CD4-positive, alpha-beta T cell treated with Interleukin-4 for 4 hours (primary cell): Measurements from ENCODE around the gene DOCK2.
"Not testable (repeated sequence)": the region's sequence is repeated elsewhere in the genome, so short reads cannot be mapped to it uniquely, and the experiment has no call there.

ENCODE experiments used
- DNase-seq: peaks from one replicate; pipeline ENCODE4 v3.0.0-alpha.2; 2020

DOCK2 gene

GRCh38 chr5:169723103-169723831, 86.2 kb downstream of the DOCK2 start:
- no peak for DNase-seq

DNA sequence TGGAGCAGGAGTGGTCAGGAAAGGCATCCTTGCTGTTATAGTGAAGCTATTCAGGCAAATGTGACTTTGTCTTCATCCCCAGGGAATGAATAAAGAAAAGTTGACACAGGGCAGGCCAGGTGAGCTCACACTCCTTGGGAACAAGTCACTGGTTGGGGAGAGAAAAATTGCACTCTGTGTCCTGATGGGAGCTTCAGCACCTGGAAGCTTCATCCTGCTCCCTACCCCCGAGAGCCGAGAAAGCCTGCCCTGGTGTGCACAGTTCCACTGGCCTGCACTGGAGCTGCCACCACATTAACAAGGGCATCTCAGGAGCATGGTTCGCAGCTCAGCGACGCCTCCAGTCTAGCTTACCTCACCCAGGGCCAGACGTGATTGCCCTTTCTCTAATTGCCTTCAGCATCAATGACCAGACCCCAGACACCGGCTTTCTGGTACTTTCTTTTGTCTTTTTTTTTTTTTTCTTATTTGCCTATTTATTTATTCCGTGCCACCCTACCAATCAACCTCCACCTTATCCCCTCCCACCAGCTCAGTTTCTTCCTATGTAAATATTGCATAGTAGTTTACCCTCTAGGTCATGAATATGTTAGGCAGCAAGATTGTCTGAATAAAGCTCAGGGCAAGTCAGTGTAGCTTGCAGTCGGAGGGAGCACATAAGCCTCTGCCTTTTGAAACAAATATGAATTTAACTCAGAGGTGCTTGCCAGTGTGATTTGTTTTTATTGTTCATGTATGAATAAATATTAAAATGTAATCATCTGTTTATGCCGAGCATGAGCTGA, 87.4 kb downstream of the DOCK2 start:
- DNase-seq, result no peak

- DNase-seq, result not testable (repeated sequence)
Measured at GRCh38 chr5:169725665-169726064, 88.6 kb downstream of the DOCK2 start.

- DNase-seq, result no peak
Measured at GRCh38 chr5:169728418-169728817, 91.3 kb downstream of the DOCK2 start.

DNA sequence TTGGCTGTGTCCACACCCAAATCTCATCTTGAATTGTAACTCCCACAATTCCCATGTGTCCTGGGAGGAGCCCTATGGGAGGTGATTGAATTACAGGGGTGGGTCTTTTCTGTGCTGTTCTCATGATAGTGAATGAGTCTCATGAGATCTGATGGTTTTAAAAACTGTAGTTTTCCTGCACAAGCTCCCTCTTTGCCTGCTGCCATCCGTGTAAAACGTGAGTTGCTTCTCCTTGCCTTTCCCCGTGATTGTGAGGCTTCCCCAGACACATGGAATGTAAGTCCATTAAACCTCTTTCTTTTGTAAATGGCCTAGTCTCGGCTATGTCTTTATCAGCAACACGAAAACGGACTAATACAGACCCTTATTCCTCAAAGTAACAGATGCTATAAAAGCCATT, 94.1 kb downstream of the DOCK2 start:
- DNase-seq, result no peak

DNA sequence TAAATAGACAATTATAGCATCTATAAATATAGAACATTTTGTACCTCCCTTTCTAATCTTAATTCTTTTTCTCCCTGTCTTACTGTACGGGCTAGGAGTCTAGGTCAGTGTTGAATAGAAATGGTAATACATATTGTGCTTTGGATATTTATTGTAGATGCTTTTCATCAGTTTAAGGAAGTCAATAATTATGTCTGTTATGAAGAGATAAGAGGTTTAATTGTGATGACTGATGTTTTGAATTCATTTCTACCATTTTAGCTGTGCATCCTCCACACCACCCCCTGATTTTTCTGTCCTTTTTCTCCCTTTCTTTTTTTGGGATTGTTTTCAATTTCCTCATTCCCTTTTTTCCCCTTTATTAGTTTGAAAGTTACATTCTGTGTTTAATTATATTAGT, 95.8 kb downstream of the DOCK2 start:
- DNase-seq, result no peak

- no peak for DNase-seq
Measured at GRCh38 chr5:169735913-169736312, 98.8 kb downstream of the DOCK2 start.

- DNase-seq, result no peak
Measured at GRCh38 chr5:169736653-169737052, 99.6 kb downstream of the DOCK2 start.

GRCh38 chr5:169740435-169740834, 103.4 kb downstream of the DOCK2 start:
- DNase-seq, result no peak

DNA sequence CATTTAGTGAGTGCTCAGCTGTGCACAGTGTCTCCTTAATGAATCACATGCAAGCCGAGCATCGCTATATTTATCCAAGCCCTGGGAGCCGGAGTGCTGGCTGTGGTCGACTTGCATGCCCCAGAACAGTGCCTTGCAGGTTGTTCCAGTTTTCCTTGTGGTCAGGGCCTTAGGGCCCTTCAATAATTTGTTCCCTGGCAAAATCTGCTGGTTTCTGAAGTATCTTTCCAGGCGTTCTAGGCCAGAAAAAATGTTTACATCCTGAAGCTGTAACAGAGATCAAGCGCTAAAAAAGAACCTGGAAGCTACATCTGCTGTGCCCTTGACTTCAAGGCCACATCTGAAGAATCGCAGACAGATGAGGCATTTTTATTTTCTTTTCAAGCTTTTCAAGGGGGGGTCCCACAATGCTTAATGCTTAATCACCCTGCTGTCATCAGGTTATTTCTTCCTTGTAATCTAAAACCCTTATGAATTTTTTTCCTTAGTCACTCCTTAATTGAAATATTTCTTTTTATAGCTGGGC, 105.8 kb downstream of the DOCK2 start:
- no peak for DNase-seq

- DNase-seq, result no peak
Measured at GRCh38 chr5:169744336-169744735, 107.3 kb downstream of the DOCK2 start.

- no peak for DNase-seq
Measured at GRCh38 chr5:169745441-169746146, 108.5 kb downstream of the DOCK2 start.

DNA sequence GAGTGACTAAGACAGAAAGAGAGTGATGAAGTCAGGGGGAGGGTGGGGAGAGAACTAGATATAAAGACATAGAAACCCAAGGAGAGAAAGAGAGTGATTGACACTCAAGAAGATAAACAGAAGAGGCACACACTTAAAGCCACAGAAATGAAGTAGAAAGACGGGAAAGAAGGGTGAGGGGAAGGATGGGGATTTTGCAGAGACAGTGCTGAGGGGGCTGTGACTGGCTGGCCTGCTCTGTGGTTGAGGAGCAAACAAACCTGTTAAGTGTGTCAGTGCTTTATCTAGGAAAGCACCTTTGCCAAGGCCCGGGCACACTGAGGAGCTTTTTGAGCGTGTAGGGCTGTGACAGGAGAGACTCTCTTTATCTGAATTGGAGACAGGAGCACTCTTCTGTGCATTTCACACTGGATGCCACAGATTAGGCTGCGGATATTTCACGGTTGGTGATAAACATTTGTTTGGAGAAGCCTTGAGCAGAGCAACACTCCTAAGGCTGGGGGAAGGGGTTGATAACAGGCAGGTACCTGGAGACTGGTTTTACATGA, 109.1 kb downstream of the DOCK2 start:
- no peak for DNase-seq

DNA sequence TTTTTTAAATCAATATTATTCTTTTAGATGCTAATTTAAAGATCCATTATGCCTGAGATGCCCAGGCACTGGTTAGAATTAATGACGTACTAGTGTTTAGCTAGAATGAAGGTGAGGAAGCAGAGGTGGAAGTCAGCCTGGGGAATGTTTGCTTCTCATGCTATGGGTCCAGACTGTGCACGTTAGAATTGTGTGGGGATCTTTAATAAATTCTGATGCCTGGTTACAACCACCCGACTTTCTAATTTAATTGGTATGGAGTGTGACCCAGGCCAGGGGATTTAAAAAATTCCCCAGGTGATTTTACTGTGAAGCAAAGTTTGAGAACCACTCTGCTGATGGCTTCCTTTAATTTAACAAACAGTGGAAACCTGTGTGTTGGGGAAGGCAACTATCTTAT, 111.1 kb downstream of the DOCK2 start:
- no peak for DNase-seq

DNA sequence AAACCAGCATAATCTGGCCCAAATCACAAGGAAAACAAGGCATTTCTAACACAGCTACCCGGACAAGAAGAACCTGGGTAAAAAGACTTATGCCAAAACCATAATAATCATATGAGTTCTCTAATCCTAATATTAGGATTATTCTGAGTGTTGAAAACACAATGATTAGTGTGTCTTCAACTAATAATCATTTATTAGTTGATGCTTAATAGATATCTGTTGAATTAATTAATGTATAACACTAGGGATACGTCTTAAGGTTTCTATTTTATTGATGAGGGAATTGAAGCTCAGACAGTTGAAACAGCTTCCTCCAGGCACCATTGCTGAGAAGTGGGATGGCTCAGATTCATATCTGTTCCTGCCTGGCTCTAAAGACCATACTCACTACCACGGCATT, 112.2 kb downstream of the DOCK2 start:
- no peak for DNase-seq

- no peak for DNase-seq
Measured at GRCh38 chr5:169751490-169751889, 114.4 kb downstream of the DOCK2 start.

GRCh38 chr5:169752566-169752965, 115.5 kb downstream of the DOCK2 start:
- not testable (repeated sequence) for DNase-seq

DNA sequence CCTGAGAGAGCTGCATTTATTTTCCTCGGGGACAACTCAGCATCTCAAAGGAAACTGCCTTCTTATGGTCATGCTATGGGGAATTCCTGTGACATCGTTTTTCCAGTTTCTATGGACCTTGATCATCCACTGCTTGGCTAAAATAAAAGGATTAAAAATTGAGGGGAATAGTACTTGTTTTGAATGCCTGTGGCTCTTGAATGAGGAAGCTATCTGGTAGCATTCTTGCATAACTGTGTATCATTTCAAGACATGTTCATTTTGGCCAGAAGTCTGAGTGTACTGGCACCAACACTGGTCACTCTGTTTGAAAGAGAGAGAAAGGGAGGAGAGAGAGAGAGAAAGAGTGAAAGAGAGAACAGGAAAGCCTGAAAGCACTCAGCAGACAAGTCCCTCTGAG, 116.7 kb downstream of the DOCK2 start:
- DNase-seq, result no peak

DNA sequence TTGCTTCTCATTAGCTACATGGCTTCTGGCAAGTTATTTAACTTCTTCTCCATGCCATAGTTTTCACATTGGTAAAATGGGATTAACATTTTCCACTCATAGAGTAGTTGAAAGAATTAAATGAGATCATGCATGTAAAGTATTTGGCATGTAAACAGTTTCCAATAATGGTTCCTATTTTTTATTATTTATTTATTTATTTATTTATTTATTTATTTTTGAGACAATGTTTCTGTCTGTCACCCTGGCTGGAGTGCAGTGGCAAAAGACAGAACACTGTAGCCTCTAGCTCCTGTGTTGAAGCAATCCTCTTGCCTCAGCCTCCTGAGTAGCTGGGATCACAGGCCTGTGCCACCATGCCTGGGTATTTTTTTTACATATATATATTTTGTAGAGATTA, 117.7 kb downstream of the DOCK2 start:
- no peak for DNase-seq

- no peak for DNase-seq
Measured at GRCh38 chr5:169756071-169756765, 119.1 kb downstream of the DOCK2 start.

DNA sequence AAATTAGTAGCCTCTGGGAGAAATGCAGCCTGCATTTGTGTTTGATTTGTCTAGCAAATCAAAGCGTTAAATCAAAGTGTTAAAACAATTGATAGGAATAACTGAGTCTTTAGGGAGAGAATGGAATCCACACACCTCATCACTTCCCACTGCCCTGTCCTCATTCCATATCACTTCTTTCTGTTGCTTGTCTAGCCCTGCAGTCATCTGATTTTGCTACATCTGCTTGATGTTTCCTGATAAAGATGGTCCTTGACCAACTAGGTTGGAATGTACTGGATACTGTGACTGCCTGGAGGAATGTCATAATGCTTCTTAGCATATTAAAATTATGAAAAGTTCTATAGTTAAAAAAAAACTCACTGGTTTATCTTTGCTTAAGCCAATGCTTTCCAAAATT, 119.9 kb downstream of the DOCK2 start:
- DNase-seq, result no peak

- no peak for DNase-seq
Measured at GRCh38 chr5:169758886-169759285, 121.8 kb downstream of the DOCK2 start.

DNA sequence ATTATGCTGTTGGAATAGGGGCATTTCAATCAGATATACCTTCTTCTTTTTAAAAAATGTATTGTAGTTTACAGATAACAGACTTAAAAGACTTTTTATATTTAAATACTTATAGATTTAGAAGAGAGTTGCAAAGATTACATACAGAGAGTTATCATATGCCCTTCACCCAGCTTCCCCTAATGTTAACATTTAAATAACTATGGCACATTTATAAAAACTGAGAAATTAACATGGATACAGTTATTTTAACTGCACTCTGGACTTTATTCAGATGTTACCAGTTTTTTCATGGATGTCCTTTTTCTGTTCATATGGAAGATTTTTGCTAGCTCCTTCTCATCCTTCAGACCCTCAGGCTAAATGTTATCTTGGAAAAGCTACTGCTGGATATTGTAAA, 123.2 kb downstream of the DOCK2 start:
- no peak for DNase-seq
